IMR-90 (cell line): ENCODE results near the gene DGKB. TPM values are rescaled to one million over a fixed set of nuclear protein-coding genes. Genes with fewer than 3 reads are reported as not detected.

Source experiments
- ATAC-seq: fragments of 200-7000 bp; cut with Tn5 transposase; 2 replicates; pipeline ENCODE4 v1.9.1; 2020; ENCODE audit warnings: low read depth, mild to moderate bottlenecking, moderate library complexity
- BruUV-seq: library from RNA; stranded (reverse); fragments of 400-500 nt; replicated peaks from 2 replicates; lab custom pipeline; 2021; lab: Mats Ljungman, UMichigan
- CTCF ChIA-PET: fragments of 300-600 bp; formaldehyde crosslinking; extraction: SDS; loops from one replicate; lab custom pipeline; 2021; ENCODE audit warnings: antibody characterized with exemption; lab: Yijun Ruan, JAX
- POLR2A ChIA-PET: fragments of 300-600 bp; sonication (Branson Sonifier 250); formaldehyde crosslinking; loops from one replicate; lab custom pipeline; 2022; ENCODE audit warnings: antibody characterized with exemption; ENCODE audit not compliant: unreplicated experiment; lab: Charles Lee
- DNase-seq: peaks from one replicate; pipeline ENCODE4 v3.0.0; 2013
- H2AFZ ChIP-seq: replicated peaks from 2 replicates; pipeline ENCODE3; 2013; ENCODE audit warnings: low read length, mild to moderate bottlenecking; ENCODE audit not compliant: poor library complexity
- H2AK5ac ChIP-seq: 2 replicates; pipeline ENCODE4 v1.6.1; 2013; ENCODE audit warnings: low read depth, low read length, inconsistent platforms
- H2AK9ac ChIP-seq: replicated peaks from 2 replicates; pipeline ENCODE3; 2013; ENCODE audit warnings: mild to moderate bottlenecking, low read depth, low read length, moderate library complexity; ENCODE audit not compliant: poor library complexity
- H2BK120ac ChIP-seq: 2 replicates; pipeline ENCODE4 v1.6.1; 2013; ENCODE audit warnings: low read depth, low read length, inconsistent platforms
- H2BK15ac ChIP-seq: 3 replicates; pipeline ENCODE4 v1.6.1; 2013; ENCODE audit warnings: low read depth, low read length, inconsistent platforms
- H2BK20ac ChIP-seq: 2 replicates; pipeline ENCODE4 v1.6.1; 2013; ENCODE audit warnings: low read depth, mild to moderate bottlenecking, inconsistent platforms, low read length, moderate library complexity
- H2BK5ac ChIP-seq: 2 replicates; pipeline ENCODE4 v1.6.1; 2013; ENCODE audit warnings: mild to moderate bottlenecking, low read depth, low read length, inconsistent platforms; ENCODE audit not compliant: poor library complexity, severe bottlenecking
- H3K14ac ChIP-seq: replicated peaks from 2 replicates; pipeline ENCODE4 v1.6.1; 2013; ENCODE audit warnings: low read depth, low read length, inconsistent platforms
- H3K18ac ChIP-seq: 2 replicates; pipeline ENCODE4 v1.6.1; 2013; ENCODE audit warnings: low read depth, low read length, control low read depth
- H3K23ac ChIP-seq: 2 replicates; pipeline ENCODE4 v1.6.1; 2013; ENCODE audit warnings: low read depth, low read length, inconsistent platforms
- H3K27ac ChIP-seq: 2 replicates; pipeline ENCODE4 v1.5.1; 2013; ENCODE audit warnings: mild to moderate bottlenecking, control low read depth, low read length; ENCODE audit not compliant: insufficient read depth
- H3K27me3 ChIP-seq: 2 replicates; pipeline ENCODE4 v1.6.1; 2013; ENCODE audit warnings: low read length; ENCODE audit not compliant: control insufficient read depth, insufficient read depth
- H3K36me3 ChIP-seq: 2 replicates; pipeline ENCODE4 v1.6.1; 2013; ENCODE audit warnings: low read length, mixed read lengths; ENCODE audit not compliant: control insufficient read depth, insufficient read depth
- H3K4ac ChIP-seq: 2 replicates; pipeline ENCODE4 v1.6.1; 2013; ENCODE audit warnings: low read depth, low read length, inconsistent platforms
- H3K4me1 ChIP-seq: 2 replicates; pipeline ENCODE4 v1.6.1; 2013; ENCODE audit warnings: low read length, mixed read lengths; ENCODE audit not compliant: control insufficient read depth, insufficient read depth
- H3K4me2 ChIP-seq: 2 replicates; pipeline ENCODE4 v1.6.1; 2013; ENCODE audit warnings: low read depth, mild to moderate bottlenecking, control low read depth, low read length, moderate library complexity
- H3K4me3 ChIP-seq: 2 replicates; pipeline ENCODE4 v1.5.1; 2013; ENCODE audit warnings: low read depth, mild to moderate bottlenecking, control low read depth, low read length, moderate library complexity; ENCODE audit not compliant: insufficient read depth
- H3K56ac ChIP-seq: 2 replicates; pipeline ENCODE4 v1.6.1; 2013; ENCODE audit warnings: low read length, inconsistent platforms; ENCODE audit not compliant: insufficient read depth; ENCODE audit errors: extremely low read depth
- H3K79me1 ChIP-seq, 2 experiments: 2 replicates each; pipeline ENCODE4 v1.6.1; 2013; ENCODE audit warnings: low read length in 2 of 2, inconsistent platforms in 1 of 2, low read depth in 1 of 2
- H3K9ac ChIP-seq: 2 replicates; pipeline ENCODE4 v1.6.1; 2013; ENCODE audit warnings: low read depth, low read length, control low read depth
- H3K9me1 ChIP-seq: 2 replicates; pipeline ENCODE4 v1.6.1; 2013; ENCODE audit warnings: low read length, inconsistent platforms; ENCODE audit not compliant: insufficient read depth
- H3K9me3 ChIP-seq: 2 replicates; pipeline ENCODE4 v1.6.1; 2013; ENCODE audit warnings: low read length; ENCODE audit not compliant: control insufficient read depth, insufficient read depth
- H4K20me1 ChIP-seq: 2 replicates; pipeline ENCODE4 v1.6.1; 2013; ENCODE audit warnings: low read length, inconsistent platforms; ENCODE audit not compliant: insufficient read depth
- H4K5ac ChIP-seq: 2 replicates; pipeline ENCODE4 v1.6.1; 2013; ENCODE audit warnings: mild to moderate bottlenecking, low read depth, low read length, control low read depth
- H4K8ac ChIP-seq, 2 experiments: 2 replicates each; pipeline ENCODE4 v1.6.1; 2013; ENCODE audit warnings: low read depth in 2 of 2, low read length in 2 of 2, control low read depth in 1 of 2, inconsistent platforms in 1 of 2
- H4K91ac ChIP-seq: 2 replicates; pipeline ENCODE4 v1.6.1; 2013; ENCODE audit warnings: low read depth, low read length, inconsistent platforms; ENCODE audit not compliant: insufficient read depth
- CEBPB ChIP-seq: IDR thresholded peaks from 2 replicates; pipeline ENCODE4 v1.6.1; 2012; ENCODE audit warnings: low read depth, low read length, improper control_type of control experiment
- MAZ ChIP-seq: IDR thresholded peaks from 2 replicates; pipeline ENCODE4 v1.6.1; 2012; ENCODE audit warnings: low read depth, mild to moderate bottlenecking, low read length, improper control_type of control experiment, moderate library complexity, borderline replicate concordance
- MXI1 ChIP-seq: IDR thresholded peaks from 2 replicates; pipeline ENCODE4 v1.6.1; 2012; ENCODE audit warnings: low read depth, mild to moderate bottlenecking, low read length, moderate library complexity, borderline replicate concordance
- NFE2L2 ChIP-seq: fragments of 150-350 bp; IDR thresholded peaks from 2 replicates; pipeline ENCODE4 v1.6.1; 2016; ENCODE audit warnings: low read depth, mild to moderate bottlenecking, low read length
- POLR2A ChIP-seq: IDR thresholded peaks from 2 replicates; pipeline ENCODE4 v1.6.1; 2012; ENCODE audit warnings: mild to moderate bottlenecking, low read depth, low read length
- RFX5 ChIP-seq: IDR thresholded peaks from 2 replicates; pipeline ENCODE4 v1.8.0; 2012; ENCODE audit warnings: low read depth, mild to moderate bottlenecking, low read length, moderate library complexity
- SMC3 ChIP-seq: fragments of 150-350 bp; IDR thresholded peaks from 2 replicates; pipeline ENCODE4 v1.6.1; 2016; ENCODE audit warnings: low read depth, mild to moderate bottlenecking, antibody characterized with exemption, low read length, moderate library complexity
- WGBS, 2 experiments: methylation state at CpG; one replicate each; pipeline versions ENCODE4 v1.1.5 to v1.1.7; 2013; ENCODE audit warnings: missing lambda C conversion rate in 2 of 2; ENCODE audit not compliant: insufficient read length in 1 of 2; ENCODE audit errors: extremely low coverage in 2 of 2; 5-methylcytosine and 5-hydroxymethylcytosine counted together
- dilution Hi-C: fragments of 300-500 bp; cut with HindIII; formaldehyde crosslinking; loops from one replicate; pipeline ENCODE4 v1.14.3; 2018; ENCODE audit warnings: low sequenced_read_pairs; ENCODE audit not compliant: unreplicated experiment
- in situ Hi-C: fragments of 300-500 bp; cut with MboI; formaldehyde crosslinking; loops from 3 replicates; pipeline ENCODE4 v1.14.3; 2019; ENCODE audit warnings: low sequenced_read_pairs, inconsistent platforms, mixed read lengths
- intact Hi-C: fragments of 100-400 bp; cut with micrococcal nuclease; formaldehyde crosslinking; loops from 2 replicates; pipeline ENCODE4 v1.10.0; 2022
- polyA plus RNA-seq, 3 experiments: library from polyadenylated mRNA; depleted of rRNA; stranded (reverse); fragments of >200 nt; gene quantifications; 2 replicates each; pipeline ENCODE4 v1.2.3, GENCODE V29; 2012; ENCODE audit warnings: low replicate concordance in 1 of 3
- total RNA-seq: library from RNA; depleted of rRNA; stranded (reverse); fragments of >200 nt; gene quantifications from 2 replicates; pipeline ENCODE4 v1.2.3, GENCODE V29; 2012
- TF ChIP-seq, protein P1 (sequence below): fragments of 150-350 bp; IDR thresholded peaks from 2 replicates; pipeline ENCODE4 v1.6.1; 2017; ENCODE audit warnings: mild to moderate bottlenecking, antibody characterized with exemption, low read length, low read depth

DGKB gene
- total and polyA plus RNA-seq, 2 of the 4 experiments (the other 2 are of a cell fraction): not detected

DNA sequence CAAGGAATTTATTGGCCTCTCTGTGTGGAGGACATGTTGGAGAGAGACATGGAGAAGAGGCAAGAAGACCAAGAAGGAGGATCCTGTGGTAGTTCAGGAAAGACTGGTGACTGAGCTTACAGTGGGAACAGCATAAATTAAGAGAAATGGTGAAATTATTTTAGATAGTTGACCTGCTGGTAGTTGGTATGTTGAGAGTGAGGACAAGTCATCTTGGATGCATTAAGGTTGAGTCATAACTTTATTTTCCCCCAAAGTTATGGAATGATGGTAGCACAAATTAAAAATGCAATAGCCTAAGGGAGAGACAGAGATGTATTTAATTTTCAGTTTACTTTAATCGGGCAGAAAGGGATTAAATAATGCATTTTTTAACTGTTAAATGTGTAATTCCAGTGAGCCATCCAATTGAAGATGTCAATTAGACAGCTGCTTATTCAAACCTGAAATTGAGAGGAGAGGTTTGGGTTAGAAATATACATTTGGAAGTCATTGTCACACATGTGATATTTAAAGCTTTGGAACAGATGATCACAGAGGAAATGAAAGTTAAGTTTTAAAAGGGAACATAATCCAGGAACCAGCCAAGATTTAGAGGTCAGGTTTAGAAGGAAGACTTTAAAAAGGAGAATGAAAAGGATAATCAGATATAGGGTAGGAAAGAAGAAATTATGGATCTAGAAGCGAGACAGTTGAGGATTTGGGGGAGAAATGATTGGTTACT lies 80.6 kb downstream of the DGKB start:
- POLR2A ChIA-PET: interaction anchor here (0.6 kb wide), 1 partner anchor 122 kb away, joined by 3 read pairs; no protein-coding TSS in a partner anchor
- TF ChIP-seq MXI1: no peak
- TF ChIP-seq, protein P1, sequence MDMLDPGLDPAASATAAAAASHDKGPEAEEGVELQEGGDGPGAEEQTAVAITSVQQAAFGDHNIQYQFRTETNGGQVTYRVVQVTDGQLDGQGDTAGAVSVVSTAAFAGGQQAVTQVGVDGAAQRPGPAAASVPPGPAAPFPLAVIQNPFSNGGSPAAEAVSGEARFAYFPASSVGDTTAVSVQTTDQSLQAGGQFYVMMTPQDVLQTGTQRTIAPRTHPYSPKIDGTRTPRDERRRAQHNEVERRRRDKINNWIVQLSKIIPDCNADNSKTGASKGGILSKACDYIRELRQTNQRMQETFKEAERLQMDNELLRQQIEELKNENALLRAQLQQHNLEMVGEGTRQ: no peak
- TF ChIP-seq NFE2L2: no peak
- TF ChIP-seq MAZ: no peak
- TF ChIP-seq POLR2A: no peak
- TF ChIP-seq CEBPB: no peak
- TF ChIP-seq SMC3: no peak
- TF ChIP-seq RFX5: no peak
- Histone ChIP-seq H3K79me1 (no peaks in the 10 kb centered on the region), H2BK15ac (no peak overlapping the region), H3K56ac (no peak overlapping the region), H3K4ac (no peak overlapping the region), H3K36me3 (no peaks in the 10 kb centered on the region), H2BK120ac (no peak overlapping the region), H4K8ac (no peak overlapping the region), H3K27me3 (no peaks in the 10 kb centered on the region), H3K4me3 (no peak overlapping the region), H3K4me1 (no peaks in the 10 kb centered on the region), H3K9me1 (no peaks in the 10 kb centered on the region), H2AK5ac (no peak overlapping the region), H3K9ac (no peak overlapping the region), H2AK9ac (no peak overlapping the region), H2BK20ac (no peak overlapping the region), H2BK5ac (no peak overlapping the region), H3K18ac (no peak overlapping the region), H3K14ac (no peak overlapping the region), H3K4me2 (no peak overlapping the region), H4K91ac (no peak overlapping the region), H3K9me3 (no peaks in the 10 kb centered on the region; the same call in 1 of the 2 replicates), H3K23ac (no peak overlapping the region), H2AFZ (no peak overlapping the region), H4K20me1 (no peaks in the 10 kb centered on the region), H3K27ac (no peak overlapping the region), H4K5ac (no peak overlapping the region)
- ATAC-seq (peak; percentile 51), DNase-seq (peak; percentile 47)
- dilution Hi-C loops: no loop called here
- BruUV-seq: no TSS peak
- intact Hi-C loops: no loop called here
- 100% methylated on average over 1 of the region's 2 CpGs; no CpG with 5 or more reads in 1 of the 2 experiments for WGBS, 2 experiments
- CTCF ChIA-PET: no interaction called here
- in situ Hi-C loops: no loop called here
